Smooth muscle cell (in vitro differentiated cells): ENCODE data around the gene FAM90A26. TPM values are rescaled to one million over a fixed set of nuclear protein-coding genes. Genes with fewer than 3 reads are reported as not detected.
"Not testable (repeated sequence)": the region's sequence is repeated elsewhere in the genome, so short reads cannot be mapped to it uniquely, and the experiment has no call there.

Experiments
- DNase-seq: peaks from one replicate; lab custom pipeline; 2025; ENCODE audit not compliant: unreplicated experiment; lab: John Stamatoyannopoulos, UW
- H2AFZ ChIP-seq: fragments of 200-600 bp; sonication (generic); 2 replicates; pipeline ENCODE4 v1.6.0; 2016; ENCODE audit warnings: antibody characterized with exemption, low read depth, mild to moderate bottlenecking
- H3F3A ChIP-seq: fragments of 200-600 bp; sonication (generic); 2 replicates; pipeline ENCODE4 v1.6.0; 2017; ENCODE audit warnings: antibody characterized with exemption, low read depth
- H3K27ac ChIP-seq: fragments of 200-600 bp; sonication (generic); 2 replicates; pipeline ENCODE4 v1.5.1; 2016; ENCODE audit warnings: low read depth, mild to moderate bottlenecking
- H3K27me3 ChIP-seq: fragments of 200-600 bp; sonication (generic); 2 replicates; pipeline ENCODE4 v1.6.1; 2016; ENCODE audit warnings: low read depth, mild to moderate bottlenecking
- H3K36me3 ChIP-seq: fragments of 200-600 bp; sonication (generic); 2 replicates; pipeline ENCODE4 v1.5.1; 2016; ENCODE audit warnings: low read depth
- H3K4me1 ChIP-seq: fragments of 200-600 bp; sonication (generic); 2 replicates; pipeline ENCODE4 v1.5.1; 2016; ENCODE audit warnings: low read depth
- H3K4me2 ChIP-seq: fragments of 200-600 bp; sonication (generic); 2 replicates; pipeline ENCODE4 v1.6.0; 2016; ENCODE audit warnings: mild to moderate bottlenecking
- H3K4me3 ChIP-seq: fragments of 200-600 bp; sonication (generic); 2 replicates; pipeline ENCODE4 v1.5.1; 2016; ENCODE audit warnings: mild to moderate bottlenecking
- H3K79me2 ChIP-seq: fragments of 200-600 bp; sonication (generic); 2 replicates; pipeline ENCODE4 v1.6.0; 2016; ENCODE audit warnings: low read depth, mild to moderate bottlenecking
- H3K9ac ChIP-seq: fragments of 200-600 bp; sonication (generic); 2 replicates; pipeline ENCODE4 v1.6.0; 2016; ENCODE audit warnings: low read depth
- H3K9me3 ChIP-seq: fragments of 200-600 bp; sonication (generic); replicated peaks from 2 replicates; pipeline ENCODE4 v1.5.1; 2016; ENCODE audit warnings: low read depth
- H4K20me1 ChIP-seq: fragments of 200-600 bp; sonication (generic); 2 replicates; pipeline ENCODE4 v1.6.0; 2016; ENCODE audit warnings: low read depth
- CTCF ChIP-seq: fragments of 200-600 bp; sonication (generic); IDR thresholded peaks from 2 replicates; pipeline ENCODE4 v1.5.1; 2017; ENCODE audit warnings: borderline replicate concordance, mild to moderate bottlenecking, antibody characterized with exemption; ENCODE audit not compliant: insufficient read depth, poor library complexity, severe bottlenecking
- WGBS: methylation state at CpG from one replicate; pipeline ENCODE4 v1.1.7; 2016; ENCODE audit warnings: low lambda C conversion rate; 5-methylcytosine and 5-hydroxymethylcytosine counted together
- polyA plus RNA-seq: library from polyadenylated mRNA; unstranded; fragments of >200 nt; fragmentation: Nextera tagmentation; extraction: Ambion mirVana; gene quantifications from 2 replicates; pipeline ENCODE4 v1.2.1, GENCODE V29; 2016
- total RNA-seq: library from RNA; depleted of rRNA; stranded (reverse); fragments of >200 nt; gene quantifications from 2 replicates; pipeline ENCODE4 v1.2.3, GENCODE V29; 2014

FAM90A26 gene
- total RNA-seq (not detected in 2 replicates), polyA plus RNA-seq (not detected in 2 replicates)

GRCh38 chr4:9169791-9170459 is at the start of gene FAM90A26:
FAM90A26 (plus strand) TSS chr4:9170409; CDS start chr4:9173173, 2,764 bp downstream.
- H3K27ac ChIP-seq, H3K9me3 ChIP-seq, H2AFZ ChIP-seq, H3K79me2 ChIP-seq, H4K20me1 ChIP-seq, DNase-seq, H3F3A ChIP-seq, H3K4me2 ChIP-seq, H3K9ac ChIP-seq, H3K4me3 ChIP-seq, H3K27me3 ChIP-seq, H3K36me3 ChIP-seq, H3K4me1 ChIP-seq: not testable (repeated sequence)
- no CpG with 5 or more reads among the region's 11 CpGs for WGBS

GRCh38 chr4:9122711-9123110 is 47.5 kb upstream of the FAM90A26 start:
- H3K27ac ChIP-seq, H3K36me3 ChIP-seq, H2AFZ ChIP-seq, DNase-seq, H3K9ac ChIP-seq, H3K27me3 ChIP-seq, H3K4me2 ChIP-seq, H4K20me1 ChIP-seq, H3K4me3 ChIP-seq, H3K9me3 ChIP-seq, H3K4me1 ChIP-seq, H3F3A ChIP-seq, H3K79me2 ChIP-seq: not testable (repeated sequence)
- 78% methylated on average over 8 of the region's 8 CpGs for WGBS

GRCh38 chr4:9123572-9124007 is 46.6 kb upstream of the FAM90A26 start:
- H2AFZ ChIP-seq, H3K79me2 ChIP-seq, H3F3A ChIP-seq, H3K4me3 ChIP-seq, H3K9me3 ChIP-seq, H3K4me2 ChIP-seq, H4K20me1 ChIP-seq, H3K9ac ChIP-seq, H3K27me3 ChIP-seq, H3K4me1 ChIP-seq, DNase-seq, H3K27ac ChIP-seq, H3K36me3 ChIP-seq: not testable (repeated sequence)
- WGBS = 25% methylated on average over 13 of the region's 13 CpGs
- peak; percentile 59 for TF ChIP-seq CTCF

- not testable (repeated sequence) for H3K4me2 ChIP-seq, H3K27ac ChIP-seq, H3K9ac ChIP-seq, H3K36me3 ChIP-seq, H3K79me2 ChIP-seq, DNase-seq, H4K20me1 ChIP-seq, H3F3A ChIP-seq, H3K27me3 ChIP-seq, H3K9me3 ChIP-seq, H2AFZ ChIP-seq, H3K4me1 ChIP-seq, H3K4me3 ChIP-seq
- WGBS = 52% methylated on average over 3 of the region's 3 CpGs
Observed at GRCh38 chr4:9125601-9126161, 44.5 kb upstream of the FAM90A26 start.

- not testable (repeated sequence) for H3K27ac ChIP-seq, DNase-seq
- whole genome bisulfite sequencing = 58% methylated on average over 7 of the region's 7 CpGs
Observed at GRCh38 chr4:9131420-9131819, 38.8 kb upstream of the FAM90A26 start.

GRCh38 chr4:9132849-9133248 is 37.4 kb upstream of the FAM90A26 start:
- H3K9ac ChIP-seq, H3K36me3 ChIP-seq, H4K20me1 ChIP-seq, H3F3A ChIP-seq, DNase-seq, H3K27me3 ChIP-seq, H3K79me2 ChIP-seq, H3K4me3 ChIP-seq, H3K27ac ChIP-seq, H2AFZ ChIP-seq, H3K4me2 ChIP-seq, H3K9me3 ChIP-seq, H3K4me1 ChIP-seq: not testable (repeated sequence)
- 90% methylated on average over 4 of the region's 4 CpGs for whole genome bisulfite sequencing

More at GRCh38 chr4:9131420-9131819, 38.8 kb upstream of the FAM90A26 start:
- not testable (repeated sequence) for H3K36me3 ChIP-seq, H3K4me2 ChIP-seq, H3K9me3 ChIP-seq, H4K20me1 ChIP-seq, H3K79me2 ChIP-seq, H3K4me1 ChIP-seq, H3K27me3 ChIP-seq, H3F3A ChIP-seq, H2AFZ ChIP-seq, H3K9ac ChIP-seq, H3K4me3 ChIP-seq

GRCh38 chr4:9134011-9134410 is 36.2 kb upstream of the FAM90A26 start:
- not testable (repeated sequence) for H3K27ac ChIP-seq, H2AFZ ChIP-seq, H4K20me1 ChIP-seq, H3K27me3 ChIP-seq, H3K4me2 ChIP-seq, H3K9ac ChIP-seq, H3K9me3 ChIP-seq, H3K36me3 ChIP-seq, DNase-seq, H3K4me3 ChIP-seq, H3K4me1 ChIP-seq, H3K79me2 ChIP-seq, H3F3A ChIP-seq
- 84% methylated on average over 5 of the region's 5 CpGs for WGBS

- not testable (repeated sequence) for H3K79me2 ChIP-seq, DNase-seq
- WGBS = 82% methylated on average over 12 of the region's 12 CpGs
Observed at GRCh38 chr4:9134556-9134955, 35.7 kb upstream of the FAM90A26 start.

More at GRCh38 chr4:9134556-9134955, 35.7 kb upstream of the FAM90A26 start:
- not testable (repeated sequence) for H3K27me3 ChIP-seq, H3K4me2 ChIP-seq, H4K20me1 ChIP-seq, H3K36me3 ChIP-seq, H2AFZ ChIP-seq, H3K9ac ChIP-seq, H3K4me3 ChIP-seq, H3F3A ChIP-seq, H3K27ac ChIP-seq, H3K4me1 ChIP-seq, H3K9me3 ChIP-seq
